NCI-H2107 (cell line): ENCODE measurements around the gene SLC26A3.
"Not testable (repeated sequence)": the region's sequence is repeated elsewhere in the genome, so short reads cannot be mapped to it uniquely, and the experiment has no call there.

Experiments
- DNase-seq: peaks from one replicate; lab custom pipeline; 2025; lab: John Stamatoyannopoulos, UW

SLC26A3 gene

GRCh38 chr7:107803009-107803610 lies at the start of gene SLC26A3:
Gene SLC26A3, minus strand, starts transcription at chr7:107803223. Its CDS starts 8,714 bp downstream, at chr7:107794509.
- no peak for DNase-seq

- no peak for DNase-seq
These were observed 47.6 kb upstream of the SLC26A3 start for GRCh38 chr7:107850643-107851042.

- no peak for DNase-seq
These were observed 47.2 kb upstream of the SLC26A3 start for GRCh38 chr7:107850216-107850615.

- DNase-seq = not testable (repeated sequence)
These were observed 45.2 kb upstream of the SLC26A3 start for GRCh38 chr7:107848211-107848610.

GRCh38 chr7:107847836-107848175 lies 44.8 kb upstream of the SLC26A3 start:
- not testable (repeated sequence) for DNase-seq

DNA sequence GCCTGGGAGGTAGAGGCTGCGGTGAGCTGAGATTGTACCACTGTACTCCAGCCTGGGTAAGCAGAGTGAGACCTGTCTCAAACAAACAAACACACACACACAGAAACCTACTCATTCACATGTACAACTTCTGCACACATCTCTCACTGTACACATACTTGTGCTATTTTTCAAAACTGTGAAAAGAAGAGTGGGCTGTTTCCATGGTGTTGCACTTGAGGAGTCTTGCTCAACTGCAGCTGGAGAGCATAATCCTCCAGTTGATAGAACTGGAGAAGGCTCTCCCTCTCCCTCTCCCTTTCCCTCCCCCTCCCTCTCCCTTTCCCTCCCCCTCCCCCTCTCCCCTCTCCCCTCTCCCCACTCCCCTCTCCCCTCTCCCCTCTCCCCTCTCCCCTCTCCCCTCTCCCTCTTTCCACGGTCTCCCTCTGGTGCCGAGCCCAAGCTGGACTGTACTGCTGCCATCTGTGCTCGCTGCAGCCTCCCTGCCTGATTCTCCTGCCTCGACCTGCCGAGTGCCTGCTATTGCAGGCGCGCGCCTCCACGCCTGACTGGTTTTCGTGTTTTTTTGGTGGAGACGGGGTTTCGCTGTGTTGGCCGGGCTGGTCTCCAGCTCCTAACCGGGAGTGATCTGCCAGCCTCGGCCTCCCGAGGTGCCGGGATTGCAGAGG lies 44.3 kb upstream of the SLC26A3 start:
- no peak for DNase-seq

GRCh38 chr7:107846324-107846723 lies 43.3 kb upstream of the SLC26A3 start:
- no peak for DNase-seq

GRCh38 chr7:107843184-107843583 lies 40.2 kb upstream of the SLC26A3 start:
- no peak for DNase-seq

GRCh38 chr7:107842213-107842612 lies 39.2 kb upstream of the SLC26A3 start:
- DNase-seq = no peak

DNA sequence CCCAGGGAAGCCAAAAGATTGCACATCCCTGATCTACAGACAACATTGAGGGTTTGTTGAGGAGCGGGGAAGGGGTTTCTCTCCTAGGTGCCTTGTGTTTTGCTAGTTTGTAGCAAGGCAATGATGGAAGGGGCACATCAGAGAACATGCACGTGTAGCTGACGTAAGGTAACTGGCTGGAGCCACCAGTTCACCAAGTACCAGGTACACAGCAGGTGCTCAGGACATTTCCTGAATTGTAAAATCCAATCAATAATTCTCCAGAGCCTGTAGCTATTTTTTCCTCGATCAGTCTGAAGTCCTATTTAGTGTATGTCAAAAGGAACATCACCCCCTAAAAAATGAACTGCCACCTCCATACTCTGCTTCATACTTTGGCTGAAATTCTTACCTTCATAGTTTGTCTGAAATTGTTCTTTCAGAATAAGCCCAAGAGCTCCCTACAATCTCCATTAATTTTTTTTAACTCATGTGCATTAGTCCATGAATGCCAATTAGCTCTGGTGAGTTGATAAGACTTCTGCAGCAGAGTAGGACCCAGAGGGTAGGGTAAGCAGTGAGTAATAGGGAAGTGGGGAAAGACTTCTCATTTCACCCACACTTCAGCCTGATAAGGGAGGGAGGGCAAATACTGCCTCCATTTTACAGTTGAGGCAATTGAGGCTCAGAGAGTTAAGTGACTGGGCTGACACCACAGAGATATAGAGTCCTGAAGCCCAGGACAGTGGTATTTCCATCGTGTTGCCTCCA lies 36.0 kb upstream of the SLC26A3 start:
- no peak for DNase-seq

GRCh38 chr7:107838024-107838601 lies 35.1 kb upstream of the SLC26A3 start:
- no peak for DNase-seq

DNA sequence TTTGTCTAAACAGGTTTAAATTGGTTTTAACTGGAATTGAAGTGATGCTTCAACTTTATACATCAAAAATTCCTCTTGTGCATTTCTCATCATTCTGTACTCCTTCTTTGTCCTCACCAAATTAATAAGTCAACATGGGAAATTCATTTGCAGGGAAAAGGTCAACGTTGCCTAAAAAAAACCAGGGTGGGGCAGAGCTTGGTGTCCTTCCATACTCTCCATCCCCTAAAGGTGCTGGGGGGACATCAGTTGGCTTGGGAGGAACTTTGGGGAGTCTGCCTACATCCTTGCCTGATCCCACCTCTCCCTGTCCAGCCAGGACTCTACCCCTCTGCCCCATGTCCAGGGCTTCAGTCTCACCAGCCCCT lies 34.1 kb upstream of the SLC26A3 start:
- DNase-seq = no peak

DNA sequence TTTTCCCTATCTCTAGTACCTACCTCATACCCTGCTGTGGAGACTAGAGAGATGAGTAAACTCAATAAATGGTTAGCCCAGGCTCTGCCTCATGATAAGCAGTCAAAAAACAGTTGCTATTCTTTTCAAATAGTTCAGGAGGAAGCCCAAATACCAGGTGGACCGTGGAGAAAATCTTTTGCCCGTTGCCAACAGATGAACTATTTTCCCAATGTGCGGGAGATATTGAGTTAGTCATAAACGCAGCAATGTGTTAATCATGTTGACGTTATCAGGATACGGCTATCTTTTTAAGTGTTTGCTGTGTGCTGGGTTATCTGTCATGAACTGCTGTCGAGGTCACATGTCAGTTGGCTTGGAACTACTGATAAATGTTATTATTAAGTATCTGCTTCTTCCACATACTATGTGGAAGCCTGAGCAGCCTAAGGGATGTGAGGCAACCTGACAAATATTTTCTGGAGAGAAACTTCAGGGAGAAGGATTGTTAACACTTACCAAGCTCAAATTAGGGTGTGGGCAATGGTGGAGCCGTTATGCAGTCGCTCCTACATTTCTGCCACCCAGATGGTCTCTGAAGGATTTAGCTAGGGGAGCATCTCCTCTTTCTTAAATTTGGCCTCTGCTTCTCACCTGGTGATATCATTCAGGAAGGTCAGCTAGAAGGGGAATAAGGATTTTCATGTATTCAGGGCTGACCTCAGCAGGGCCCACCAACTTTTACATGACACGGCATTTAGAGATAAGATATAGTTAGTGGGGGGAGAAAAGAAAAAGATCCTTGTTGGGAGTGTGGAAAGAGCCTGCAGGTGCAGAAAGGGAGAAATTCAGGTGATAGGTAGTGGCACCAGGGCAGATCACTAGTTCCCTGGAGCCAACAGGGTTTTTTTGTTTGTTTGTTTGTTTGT lies 33.5 kb upstream of the SLC26A3 start:
- DNase-seq = no peak

- no peak for DNase-seq
These were observed 31.4 kb upstream of the SLC26A3 start for GRCh38 chr7:107834401-107834800.

GRCh38 chr7:107833684-107834106 lies 30.7 kb upstream of the SLC26A3 start:
- no peak for DNase-seq

- DNase-seq = no peak
These were observed 27.4 kb upstream of the SLC26A3 start for GRCh38 chr7:107830420-107830819.

GRCh38 chr7:107828540-107828939 lies 25.5 kb upstream of the SLC26A3 start:
- DNase-seq = no peak

DNA sequence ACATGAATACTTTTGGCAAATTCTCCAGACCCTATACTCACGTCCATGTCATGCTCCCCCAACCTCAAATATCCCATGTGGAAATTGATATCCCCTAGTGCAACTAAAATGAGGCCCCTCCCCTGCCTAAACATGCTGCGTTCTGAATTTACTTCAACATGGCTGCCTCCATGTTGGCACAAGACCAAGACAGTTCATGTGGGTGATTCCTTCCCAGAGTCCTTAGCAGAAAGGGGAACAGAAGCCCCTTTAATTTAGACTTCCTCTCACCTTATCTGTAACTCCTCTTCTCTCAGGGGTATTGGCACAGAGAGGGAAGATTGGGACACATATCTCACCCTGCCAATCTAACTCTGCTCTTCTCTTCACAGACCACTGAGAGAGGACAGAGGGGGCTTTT lies 24.5 kb upstream of the SLC26A3 start:
- DNase-seq = no peak

DNA sequence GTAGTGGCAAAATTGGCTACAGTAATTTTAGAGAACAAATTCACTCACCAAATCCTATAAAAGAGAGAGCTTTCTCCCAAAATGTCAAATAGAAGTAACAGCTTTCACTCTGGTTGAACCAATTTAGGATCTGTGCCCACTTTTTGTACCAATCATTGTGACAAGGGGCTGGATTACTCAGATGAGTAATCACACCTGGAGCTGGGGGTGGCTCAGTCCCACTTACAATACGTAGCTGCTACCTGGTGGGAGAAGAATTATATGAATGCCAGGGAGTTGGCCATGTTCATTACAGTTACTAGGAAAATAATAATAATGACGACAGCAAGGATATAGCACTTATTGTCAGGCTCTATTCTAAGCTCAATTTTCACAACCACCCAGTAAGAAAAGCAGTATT lies 23.4 kb upstream of the SLC26A3 start:
- DNase-seq = no peak

DNA sequence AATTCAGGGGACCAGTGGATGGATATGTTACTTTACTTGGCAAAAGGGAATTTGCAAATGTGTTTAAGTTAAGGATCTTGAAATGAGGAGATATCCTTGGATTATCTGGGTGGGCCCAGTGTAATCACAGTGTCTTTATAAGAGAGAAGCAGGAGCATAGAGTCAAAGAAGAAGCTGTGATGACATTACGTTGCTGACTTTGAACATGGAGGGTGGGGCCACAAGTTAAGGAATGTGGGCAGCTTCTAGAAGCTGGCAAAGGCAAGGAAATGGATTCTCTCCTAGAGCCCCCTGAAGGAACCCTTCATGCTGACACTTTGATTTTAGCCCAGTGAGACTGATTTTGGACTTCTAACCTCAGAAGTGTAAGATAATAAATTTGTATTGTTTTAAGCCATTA lies 21.8 kb upstream of the SLC26A3 start:
- no peak for DNase-seq

DNA sequence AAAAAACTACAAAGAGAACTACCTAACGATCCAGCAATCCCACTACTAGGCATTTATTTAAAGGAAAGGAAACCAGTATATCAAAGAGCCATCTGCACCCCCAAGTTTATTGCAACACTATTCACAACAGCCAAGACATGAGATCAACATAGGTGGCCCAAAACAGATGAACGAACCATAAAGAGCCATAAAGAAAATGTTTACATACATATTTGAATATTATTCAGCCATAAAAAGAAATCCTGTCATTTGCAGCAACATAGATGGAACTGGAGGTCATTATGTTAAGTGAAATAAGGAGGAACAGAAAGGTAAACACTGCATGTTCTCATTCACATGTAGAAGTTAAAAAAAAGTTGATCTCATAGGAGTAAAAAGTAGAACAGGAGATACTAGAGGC lies 15.6 kb upstream of the SLC26A3 start:
- no peak for DNase-seq

- DNase-seq = no peak
These were observed 13.1 kb upstream of the SLC26A3 start for GRCh38 chr7:107816011-107816566.
